ENCODE data around the gene OR5B12.

DNA sequence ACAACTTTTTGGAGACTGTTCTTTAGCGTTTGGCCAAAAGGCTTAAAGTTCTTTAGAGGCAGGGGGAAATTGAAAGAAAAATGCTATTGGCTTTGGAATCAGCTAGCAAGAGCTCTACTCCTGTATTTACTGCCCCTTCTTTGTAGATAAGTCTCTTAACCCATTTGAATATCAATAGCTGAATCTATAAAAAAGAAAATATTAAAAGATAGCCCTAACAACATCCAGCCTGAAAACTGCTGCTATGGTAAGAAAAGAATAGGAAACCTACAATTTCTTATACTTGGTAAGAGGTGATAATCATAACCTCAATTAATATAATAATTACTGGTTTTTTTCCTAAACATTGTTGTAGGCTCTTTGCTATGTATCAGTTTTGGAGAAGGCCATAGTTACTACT, at the start of gene OR5B12:
- no peak for TF ChIP-seq EGR1 (IDR thresholded peaks at IDR 0.05; ENCODE audit: low read depth)
- TF ChIP-seq, protein P1, sequence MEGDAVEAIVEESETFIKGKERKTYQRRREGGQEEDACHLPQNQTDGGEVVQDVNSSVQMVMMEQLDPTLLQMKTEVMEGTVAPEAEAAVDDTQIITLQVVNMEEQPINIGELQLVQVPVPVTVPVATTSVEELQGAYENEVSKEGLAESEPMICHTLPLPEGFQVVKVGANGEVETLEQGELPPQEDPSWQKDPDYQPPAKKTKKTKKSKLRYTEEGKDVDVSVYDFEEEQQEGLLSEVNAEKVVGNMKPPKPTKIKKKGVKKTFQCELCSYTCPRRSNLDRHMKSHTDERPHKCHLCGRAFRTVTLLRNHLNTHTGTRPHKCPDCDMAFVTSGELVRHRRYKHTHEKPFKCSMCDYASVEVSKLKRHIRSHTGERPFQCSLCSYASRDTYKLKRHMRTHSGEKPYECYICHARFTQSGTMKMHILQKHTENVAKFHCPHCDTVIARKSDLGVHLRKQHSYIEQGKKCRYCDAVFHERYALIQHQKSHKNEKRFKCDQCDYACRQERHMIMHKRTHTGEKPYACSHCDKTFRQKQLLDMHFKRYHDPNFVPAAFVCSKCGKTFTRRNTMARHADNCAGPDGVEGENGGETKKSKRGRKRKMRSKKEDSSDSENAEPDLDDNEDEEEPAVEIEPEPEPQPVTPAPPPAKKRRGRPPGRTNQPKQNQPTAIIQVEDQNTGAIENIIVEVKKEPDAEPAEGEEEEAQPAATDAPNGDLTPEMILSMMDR (IDR thresholded peaks at IDR 0.05 in 2 of 3, conservative IDR thresholded peaks at IDR 0.05 in 1 of 3; ENCODE audit: borderline replicate concordance in 1 of 3, insufficient read depth in 1 of 3, low read depth in 2 of 3, low read length in 2 of 3) = no peak
- TF ChIP-seq SP1 (IDR thresholded peaks at IDR 0.05; ENCODE audit: low read depth) = no peak
- TF ChIP-seq POLR2A (IDR thresholded peaks at IDR 0.05; ENCODE audit: borderline replicate concordance, extremely low read depth, insufficient read depth, insufficient read length) = no peak
- TF ChIP-seq, protein P2, sequence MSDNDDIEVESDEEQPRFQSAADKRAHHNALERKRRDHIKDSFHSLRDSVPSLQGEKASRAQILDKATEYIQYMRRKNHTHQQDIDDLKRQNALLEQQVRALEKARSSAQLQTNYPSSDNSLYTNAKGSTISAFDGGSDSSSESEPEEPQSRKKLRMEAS (IDR thresholded peaks at IDR 0.05) = no peak
- no peak for TF ChIP-seq JUND (IDR thresholded peaks at IDR 0.05)
